ENCODE measurements around the gene IRF2BP1. TPM values are rescaled to one million over a fixed set of nuclear protein-coding genes. Genes with fewer than 3 reads are reported as not detected.

Gene IRF2BP1
- total and polyA plus RNA-seq, 2 donors (not counting 1 experiment from before 2014, with no cell fraction given), result 4.0 to 23.1 TPM

GRCh38 chr19:45934551-45935230, 48.8 kb upstream of the IRF2BP1 start:
- Histone ChIP-seq H3K9ac (ENCODE audit: insufficient read depth, low read length) (no peak overlapping the region), H3K4me3 (replicated peaks in 1 of 4; ENCODE audit: control extremely low read depth in 1 of 4, insufficient read depth in 1 of 4, low read depth in 3 of 4, low read length in 4 of 4) (no peak overlapping the region), H3K27ac (ENCODE audit: insufficient read depth, low read length) (no peak overlapping the region), H3K4me1 (ENCODE audit: control insufficient read depth, extremely low read depth, insufficient read depth, low read length) (no peaks in the 10 kb centered on the region), H3K4me2 (ENCODE audit: extremely low read depth, insufficient read depth, low read length) (no peak overlapping the region), H4K20me1 (ENCODE audit: control insufficient read depth, extremely low read depth, insufficient read depth, low read length) (no peaks in the 10 kb centered on the region), H3K36me3 (ENCODE audit: control insufficient read depth, insufficient read depth, low read length) (no peaks in the 10 kb centered on the region), H3K79me2 (ENCODE audit: control insufficient read depth, insufficient read depth, low read length) (no peaks in the 10 kb centered on the region), H3K9me3 (ENCODE audit: control insufficient read depth, insufficient read depth, low read depth, low read length) (no peaks in the 10 kb centered on the region), H3K27me3 (ENCODE audit: control insufficient read depth, insufficient read depth, low read length) (peaks cover 4% of the 10 kb centered on the region), H2AFZ (ENCODE audit: low read length) (no peak overlapping the region)
- no peak for DNase-seq (ENCODE audit: low read depth in 2 of 2)
- no peak for TF ChIP-seq EZH2 (IDR thresholded peaks at IDR 0.05; ENCODE audit: low read length, missing control alignments)
- TF ChIP-seq, protein P1, sequence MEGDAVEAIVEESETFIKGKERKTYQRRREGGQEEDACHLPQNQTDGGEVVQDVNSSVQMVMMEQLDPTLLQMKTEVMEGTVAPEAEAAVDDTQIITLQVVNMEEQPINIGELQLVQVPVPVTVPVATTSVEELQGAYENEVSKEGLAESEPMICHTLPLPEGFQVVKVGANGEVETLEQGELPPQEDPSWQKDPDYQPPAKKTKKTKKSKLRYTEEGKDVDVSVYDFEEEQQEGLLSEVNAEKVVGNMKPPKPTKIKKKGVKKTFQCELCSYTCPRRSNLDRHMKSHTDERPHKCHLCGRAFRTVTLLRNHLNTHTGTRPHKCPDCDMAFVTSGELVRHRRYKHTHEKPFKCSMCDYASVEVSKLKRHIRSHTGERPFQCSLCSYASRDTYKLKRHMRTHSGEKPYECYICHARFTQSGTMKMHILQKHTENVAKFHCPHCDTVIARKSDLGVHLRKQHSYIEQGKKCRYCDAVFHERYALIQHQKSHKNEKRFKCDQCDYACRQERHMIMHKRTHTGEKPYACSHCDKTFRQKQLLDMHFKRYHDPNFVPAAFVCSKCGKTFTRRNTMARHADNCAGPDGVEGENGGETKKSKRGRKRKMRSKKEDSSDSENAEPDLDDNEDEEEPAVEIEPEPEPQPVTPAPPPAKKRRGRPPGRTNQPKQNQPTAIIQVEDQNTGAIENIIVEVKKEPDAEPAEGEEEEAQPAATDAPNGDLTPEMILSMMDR (conservative IDR thresholded peaks at IDR 0.05 in 1 of 2, IDR thresholded peaks at IDR 0.05 in 1 of 2; ENCODE audit: low read depth in 1 of 2, low read length in 2 of 2), result no peak

DNA sequence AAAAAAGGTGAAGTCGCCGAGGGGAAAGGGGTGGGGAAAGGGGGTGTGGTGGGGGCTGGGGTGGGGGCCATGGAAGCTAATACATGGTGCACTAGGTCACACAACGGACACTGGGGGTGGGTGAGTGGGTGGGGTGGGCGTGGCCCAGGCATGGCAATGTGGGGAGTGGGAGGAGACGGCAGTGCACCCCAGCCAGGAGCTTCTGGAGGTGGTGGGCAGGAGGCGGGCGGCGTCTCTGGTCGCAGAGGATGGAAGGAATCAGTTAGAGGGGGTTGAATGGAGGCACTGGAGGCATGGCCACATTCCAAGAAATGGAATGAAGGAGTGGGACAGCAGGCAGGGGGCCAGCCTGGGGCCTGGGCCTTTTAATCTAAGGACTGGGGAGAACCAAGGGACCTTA, 47.8 kb upstream of the IRF2BP1 start:
- Histone ChIP-seq H3K27me3 (ENCODE audit: control insufficient read depth, insufficient read depth, low read length) (peaks cover 4% of the 10 kb centered on the region), H3K4me3 (replicated peaks in 1 of 4; ENCODE audit: control extremely low read depth in 1 of 4, insufficient read depth in 1 of 4, low read depth in 3 of 4, low read length in 4 of 4) (no peak overlapping the region), H4K20me1 (ENCODE audit: control insufficient read depth, extremely low read depth, insufficient read depth, low read length) (no peaks in the 10 kb centered on the region), H3K4me1 (ENCODE audit: control insufficient read depth, extremely low read depth, insufficient read depth, low read length) (no peaks in the 10 kb centered on the region), H3K9ac (ENCODE audit: insufficient read depth, low read length) (no peak overlapping the region), H3K36me3 (ENCODE audit: control insufficient read depth, insufficient read depth, low read length) (no peaks in the 10 kb centered on the region), H3K79me2 (ENCODE audit: control insufficient read depth, insufficient read depth, low read length) (no peaks in the 10 kb centered on the region), H2AFZ (ENCODE audit: low read length) (no peak overlapping the region), H3K27ac (ENCODE audit: insufficient read depth, low read length) (no peak overlapping the region), H3K4me2 (ENCODE audit: extremely low read depth, insufficient read depth, low read length) (no peak overlapping the region), H3K9me3 (ENCODE audit: control insufficient read depth, insufficient read depth, low read depth, low read length) (no peaks in the 10 kb centered on the region)
- no peak for DNase-seq (ENCODE audit: low read depth in 2 of 2)
- TF ChIP-seq, protein P1 (conservative IDR thresholded peaks at IDR 0.05 in 1 of 2, IDR thresholded peaks at IDR 0.05 in 1 of 2; ENCODE audit: low read depth in 1 of 2, low read length in 2 of 2), result no peak
- TF ChIP-seq EZH2 (IDR thresholded peaks at IDR 0.05; ENCODE audit: low read length, missing control alignments), result no peak

- H2AFZ ChIP-seq (ENCODE audit: low read length), result no peak overlapping the region
- H3K9me3 ChIP-seq (ENCODE audit: control insufficient read depth, insufficient read depth, low read depth, low read length), result no peaks in the 10 kb centered on the region
- H3K36me3 ChIP-seq (ENCODE audit: control insufficient read depth, insufficient read depth, low read length), result no peaks in the 10 kb centered on the region
- peaks cover 3% of the 10 kb centered on the region for H3K4me1 ChIP-seq (ENCODE audit: control insufficient read depth, extremely low read depth, insufficient read depth, low read length)
- no peak for DNase-seq (ENCODE audit: low read depth in 2 of 2)
- H4K20me1 ChIP-seq (ENCODE audit: control insufficient read depth, extremely low read depth, insufficient read depth, low read length), result no peaks in the 10 kb centered on the region
- peaks cover 2% of the 10 kb centered on the region for H3K27me3 ChIP-seq (ENCODE audit: control insufficient read depth, insufficient read depth, low read length)
- H3K4me2 ChIP-seq (ENCODE audit: extremely low read depth, insufficient read depth, low read length), result no peak overlapping the region
- H3K9ac ChIP-seq (ENCODE audit: insufficient read depth, low read length), result no peak overlapping the region
- no peak overlapping the region for H3K4me3 ChIP-seq (replicated peaks in 1 of 4; ENCODE audit: control extremely low read depth in 1 of 4, insufficient read depth in 1 of 4, low read depth in 3 of 4, low read length in 4 of 4)
- no peak for TF ChIP-seq EZH2 (IDR thresholded peaks at IDR 0.05; ENCODE audit: low read length, missing control alignments)
- TF ChIP-seq, protein P1 (conservative IDR thresholded peaks at IDR 0.05 in 1 of 2, IDR thresholded peaks at IDR 0.05 in 1 of 2; ENCODE audit: low read depth in 1 of 2, low read length in 2 of 2), result no peak
- H3K27ac ChIP-seq (ENCODE audit: insufficient read depth, low read length), result no peak overlapping the region
- no peaks in the 10 kb centered on the region for H3K79me2 ChIP-seq (ENCODE audit: control insufficient read depth, insufficient read depth, low read length)
These were observed 45.1 kb upstream of the IRF2BP1 start for GRCh38 chr19:45931055-45931454.

Measured in fibroblast of lung (primary cell).